KOPT-K1 (cell line): Measurements from ENCODE around the gene IFT74.
"Not testable (repeated sequence)": the region's sequence is repeated elsewhere in the genome, so short reads cannot be mapped to it uniquely, and the experiment has no call there.

ENCODE experiments used
- H3K27ac ChIP-seq: fragments of 200-600 bp; sonication (generic); 2 replicates; pipeline ENCODE4 v1.5.1; 2016; ENCODE audit warnings: antibody characterized with exemption, mild to moderate bottlenecking, low read depth, low read length; ENCODE audit not compliant: poor library complexity, severe bottlenecking
- H3K36me3 ChIP-seq: fragments of 200-600 bp; sonication (generic); 2 replicates; pipeline ENCODE4 v1.5.1; 2017; ENCODE audit warnings: antibody characterized with exemption, mild to moderate bottlenecking, low read length, moderate library complexity; ENCODE audit not compliant: insufficient read depth
- H3K9me3 ChIP-seq: fragments of 200-600 bp; sonication (generic); 2 replicates; pipeline ENCODE4 v1.5.1; 2017; ENCODE audit warnings: antibody characterized with exemption, low read length, mild to moderate bottlenecking; ENCODE audit not compliant: insufficient read depth, poor library complexity, severe bottlenecking

IFT74 gene

DNA sequence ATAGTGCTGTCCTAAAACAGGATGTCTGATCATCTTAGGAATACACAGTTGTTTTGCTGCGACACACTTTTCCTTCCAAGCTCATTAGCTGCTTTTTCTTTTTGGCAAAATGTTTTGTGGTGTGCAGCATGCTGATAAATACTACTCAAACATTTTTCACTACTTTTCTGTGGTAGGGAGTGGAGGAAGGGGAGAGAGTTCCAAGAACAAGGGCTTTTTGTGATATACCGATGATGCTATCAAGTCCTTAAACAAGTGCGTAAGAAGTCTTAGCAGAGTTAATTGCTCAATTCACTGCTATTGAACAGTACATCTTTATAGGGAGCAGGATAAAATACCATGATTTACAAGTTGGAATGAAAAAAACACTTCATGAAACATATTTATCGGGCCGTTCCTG lies 129.2 kb downstream of the IFT74 start:
- no peaks in the 10 kb centered on the region for H3K9me3 ChIP-seq
- H3K36me3 ChIP-seq, result no peaks in the 10 kb centered on the region
- H3K27ac ChIP-seq, result no peak overlapping the region

DNA sequence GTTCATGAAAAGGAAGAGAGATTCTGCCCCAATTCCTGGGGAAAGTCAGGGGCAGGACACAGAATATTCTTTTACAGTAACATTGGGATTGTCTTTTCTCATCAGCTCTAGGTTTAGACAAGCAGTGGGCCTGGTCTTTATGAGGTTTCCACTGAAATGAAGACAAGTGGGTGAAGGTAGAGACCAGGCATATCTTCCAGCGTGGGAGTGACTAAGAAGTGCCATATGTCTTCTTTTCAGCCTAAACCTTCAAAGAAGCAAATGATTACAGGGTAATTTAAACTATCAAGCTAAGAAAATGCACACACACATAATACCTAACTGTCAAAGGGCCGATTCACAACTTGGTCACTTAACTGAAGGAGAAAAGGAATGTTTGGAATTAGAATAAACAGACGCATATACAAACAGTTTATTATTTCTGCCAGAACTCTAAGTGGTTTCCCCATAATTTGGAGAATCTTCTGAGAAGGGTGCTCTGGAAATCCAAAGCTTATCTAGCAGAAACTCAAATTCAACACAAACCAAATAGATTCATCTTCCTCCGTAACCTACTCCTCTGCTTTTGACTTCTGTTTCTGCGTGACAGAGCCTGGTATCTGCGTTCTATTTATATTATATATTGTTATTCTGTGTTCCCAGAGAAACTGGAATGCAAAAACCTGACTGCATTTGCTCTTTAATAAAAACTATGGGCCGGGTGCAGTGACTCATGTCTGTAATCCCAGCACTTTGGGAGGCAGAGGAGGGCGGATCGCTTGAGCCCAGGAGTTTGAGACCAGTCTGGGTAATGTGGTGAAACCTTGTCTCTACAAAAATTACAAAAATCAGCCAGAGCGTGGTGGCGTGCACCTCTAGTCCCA lies 130.8 kb downstream of the IFT74 start:
- no peak overlapping the region for H3K27ac ChIP-seq
- no peaks in the 10 kb centered on the region for H3K36me3 ChIP-seq
- no peaks in the 10 kb centered on the region for H3K9me3 ChIP-seq

- no peak overlapping the region for H3K27ac ChIP-seq
These were observed 132.8 kb downstream of the IFT74 start for GRCh38 chr9:27088981-27089380.

GRCh38 chr9:27089706-27090105 lies 133.5 kb downstream of the IFT74 start:
- no peaks in the 10 kb centered on the region for H3K9me3 ChIP-seq
- H3K36me3 ChIP-seq, result no peaks in the 10 kb centered on the region
- H3K27ac ChIP-seq, result no peak overlapping the region

More at GRCh38 chr9:27088981-27089380, 132.8 kb downstream of the IFT74 start:
- no peaks in the 10 kb centered on the region for H3K36me3 ChIP-seq
- no peaks in the 10 kb centered on the region for H3K9me3 ChIP-seq

- Histone ChIP-seq H3K27ac (no peak overlapping the region), H3K36me3 (no peaks in the 10 kb centered on the region), H3K9me3 (no peaks in the 10 kb centered on the region)
These were observed 134.0 kb downstream of the IFT74 start for GRCh38 chr9:27090231-27090630.

DNA sequence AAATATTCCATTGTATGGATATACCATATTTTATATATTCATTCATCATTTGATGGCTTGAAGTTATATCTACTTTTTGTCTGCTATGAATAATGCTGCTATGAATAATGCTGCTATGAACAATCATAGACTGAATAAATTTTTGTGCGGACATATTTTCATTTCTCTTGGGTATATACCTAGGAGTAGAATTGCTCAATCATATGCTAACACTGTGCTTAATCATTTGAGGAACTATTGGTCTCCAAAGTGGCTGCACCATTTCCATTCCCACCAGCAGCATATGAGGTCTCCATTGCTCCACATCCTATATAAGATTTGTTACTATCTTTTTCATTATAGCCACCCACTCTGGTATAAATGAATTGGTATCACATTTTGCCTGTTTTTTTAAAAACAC lies 134.5 kb downstream of the IFT74 start:
- Histone ChIP-seq H3K36me3 (no peaks in the 10 kb centered on the region), H3K27ac (no peak overlapping the region), H3K9me3 (no peaks in the 10 kb centered on the region)

GRCh38 chr9:27092496-27092895 lies 136.3 kb downstream of the IFT74 start:
- H3K9me3 ChIP-seq, H3K27ac ChIP-seq, H3K36me3 ChIP-seq: not testable (repeated sequence)

GRCh38 chr9:27093384-27094067 lies 137.3 kb downstream of the IFT74 start:
- not testable (repeated sequence) for H3K27ac ChIP-seq, H3K36me3 ChIP-seq

GRCh38 chr9:27094640-27095298 lies 138.6 kb downstream of the IFT74 start:
- H3K36me3 ChIP-seq, result no peaks in the 10 kb centered on the region
- H3K9me3 ChIP-seq, result no peaks in the 10 kb centered on the region
- H3K27ac ChIP-seq, result no peak overlapping the region

More at GRCh38 chr9:27093384-27094067, 137.3 kb downstream of the IFT74 start:
- not testable (repeated sequence) for H3K9me3 ChIP-seq

DNA sequence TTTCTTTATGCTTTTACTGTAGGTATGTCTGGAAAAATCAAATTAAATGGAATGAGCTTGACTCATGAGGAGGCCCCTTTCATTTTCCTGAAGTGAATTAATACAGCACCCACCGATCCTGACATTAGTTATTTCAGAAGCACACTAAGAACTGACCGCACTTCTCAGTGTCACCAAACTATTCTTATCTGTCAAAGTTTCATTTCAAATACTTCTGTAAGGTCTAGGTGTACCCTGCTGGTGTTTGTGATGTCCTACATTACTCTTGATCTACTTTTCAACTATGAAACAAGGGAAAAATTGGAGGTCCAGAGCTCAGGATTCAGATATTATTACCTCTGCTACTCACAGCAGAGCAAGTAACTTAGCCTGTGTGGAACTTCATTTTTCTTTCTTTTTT lies 151.0 kb downstream of the IFT74 start:
- Histone ChIP-seq H3K9me3 (no peaks in the 10 kb centered on the region), H3K36me3 (no peaks in the 10 kb centered on the region), H3K27ac (no peak overlapping the region)

DNA sequence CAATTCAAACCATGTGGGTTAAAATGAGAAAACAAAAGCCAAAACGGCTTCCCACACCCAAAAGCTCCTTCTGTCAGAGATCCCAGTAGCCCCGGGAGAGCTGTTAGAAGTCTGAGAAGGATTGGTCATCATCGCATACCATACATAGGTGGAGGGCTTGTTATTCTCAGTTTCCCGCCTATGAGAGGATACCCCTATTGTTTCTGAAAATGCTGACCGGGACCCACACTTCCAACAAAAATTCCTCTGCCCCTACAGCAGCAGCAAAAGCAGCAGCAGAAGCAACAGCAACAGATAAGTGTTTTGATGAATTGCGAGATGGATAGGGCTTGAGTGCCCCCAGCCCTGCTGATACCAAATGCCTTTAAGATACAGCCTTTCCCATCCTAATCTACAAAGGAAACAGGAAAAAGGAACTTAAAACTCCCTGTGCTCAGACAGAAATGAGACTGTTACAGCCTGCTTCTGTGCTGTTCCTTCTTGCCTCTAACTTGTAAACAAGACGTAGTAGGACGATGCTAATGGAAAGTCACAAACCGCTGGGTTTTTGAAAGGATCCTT lies 152.8 kb downstream of the IFT74 start, which contains the start of gene TEK:
TEK (plus strand) TSS at position 245 of the 561 bp plus-strand sequence. CDS start 366 bp downstream, outside the sequence.
- Histone ChIP-seq H3K36me3 (no peaks in the 10 kb centered on the region), H3K27ac (no peak within 1 kb of the TSS), H3K9me3 (no peaks in the 10 kb centered on the region)

GRCh38 chr9:27109621-27110020 lies 153.4 kb downstream of the IFT74 start:
- no peak overlapping the region for H3K27ac ChIP-seq
- no peaks in the 10 kb centered on the region for H3K36me3 ChIP-seq
- H3K9me3 ChIP-seq, result no peaks in the 10 kb centered on the region

GRCh38 chr9:27110181-27110580 lies 154.0 kb downstream of the IFT74 start:
- Histone ChIP-seq H3K27ac (no peak overlapping the region), H3K36me3 (no peaks in the 10 kb centered on the region), H3K9me3 (no peaks in the 10 kb centered on the region)

- Histone ChIP-seq H3K9me3 (no peaks in the 10 kb centered on the region), H3K27ac (no peak overlapping the region), H3K36me3 (no peaks in the 10 kb centered on the region)
These were observed 156.0 kb downstream of the IFT74 start for GRCh38 chr9:27112235-27112634.
